Glomerular visceral epithelial cell (primary cell): ENCODE data around the gene CFAP53.

Source experiments
- DNase-seq: peaks from one replicate; pipeline ENCODE4 v3.0.0-alpha.2; 2016; ENCODE audit errors: extremely low spot score

CFAP53 gene

GRCh38 chr18:50287441-50288347 lies 21.4 kb upstream of the CFAP53 start, which contains the start of gene CXXC1:
Gene CXXC1 (minus strand): TSS chr18:50287692. CDS start chr18:50287589, 103 bp downstream.
- peak; percentile 99 for DNase-seq

- peak; percentile 16 for DNase-seq
Observed at GRCh38 chr18:50287028-50287440, 20.7 kb upstream of the CFAP53 start.

- peak; percentile 20 for DNase-seq
Observed at GRCh38 chr18:50286391-50287027, 20.2 kb upstream of the CFAP53 start.

- DNase-seq = no peak
Observed at GRCh38 chr18:50285631-50286321, 19.5 kb upstream of the CFAP53 start.

GRCh38 chr18:50285071-50285470 lies 18.8 kb upstream of the CFAP53 start:
- DNase-seq = no peak

- no peak for DNase-seq
Observed at GRCh38 chr18:50284255-50284885, 18.1 kb upstream of the CFAP53 start.

GRCh38 chr18:50283469-50284209 lies 17.3 kb upstream of the CFAP53 start:
- no peak for DNase-seq

GRCh38 chr18:50282521-50283335 lies 16.4 kb upstream of the CFAP53 start:
- no peak for DNase-seq

- DNase-seq = no peak
Observed at GRCh38 chr18:50281972-50282520, 15.8 kb upstream of the CFAP53 start.

GRCh38 chr18:50281295-50281971 lies 15.1 kb upstream of the CFAP53 start, which contains the start of gene MBD1:
Gene MBD1 (minus strand): TSS chr18:50281523. CDS start chr18:50279992, 1,531 bp downstream.
- DNase-seq = peak; percentile 99

GRCh38 chr18:50280707-50281294 lies 14.5 kb upstream of the CFAP53 start:
- DNase-seq = no peak

- DNase-seq = no peak
Observed at GRCh38 chr18:50279752-50280151, 13.5 kb upstream of the CFAP53 start.

- no peak for DNase-seq
Observed at GRCh38 chr18:50277942-50278341, 11.6 kb upstream of the CFAP53 start.

- no peak for DNase-seq
Observed at GRCh38 chr18:50276452-50276851, 10.2 kb upstream of the CFAP53 start.

GRCh38 chr18:50275503-50276036 lies 9.3 kb upstream of the CFAP53 start:
- no peak for DNase-seq

- DNase-seq = no peak
Observed at GRCh38 chr18:50274941-50275340, 8.6 kb upstream of the CFAP53 start.

- DNase-seq = no peak
Observed at GRCh38 chr18:50274044-50274442, 7.7 kb upstream of the CFAP53 start.

- no peak for DNase-seq
Observed at GRCh38 chr18:50273203-50274043, 7.1 kb upstream of the CFAP53 start.
